ENCODE measurements around the gene RAB40A. TPM values are rescaled to one million over a fixed set of nuclear protein-coding genes. Genes with fewer than 3 reads are reported as not detected.
A peak's percentile ranks its signal among the peaks of the same experiment; 100 is the strongest.
"Not testable (repeated sequence)": the region's sequence is repeated elsewhere in the genome, so short reads cannot be mapped to it uniquely, and the experiment has no call there.

Gene RAB40A
- total RNA-seq, 1 donor from 2014 or later = 1.5 TPM

- DNase-seq (ENCODE audit: low spot score in 2 of 2); H3K27me3 ChIP-seq; H3K4me1 ChIP-seq; H3K4me3 ChIP-seq; H3K36me3 ChIP-seq; intact Hi-C loops (cut with DNase I); H3K27ac ChIP-seq; H3K9me3 ChIP-seq: not testable (repeated sequence)
- TF ChIP-seq CTCF (IDR thresholded peaks at IDR 0.05) = peak in 2 of 3 experiments; percentile 24 to 42
Measured at GRCh38 chrX:103489733-103490132, 29.6 kb downstream of the RAB40A start.

- no peaks in the 10 kb centered on the region for H3K9me3 ChIP-seq
- H3K27me3 ChIP-seq = no peaks in the 10 kb centered on the region
- H3K36me3 ChIP-seq = no peaks in the 10 kb centered on the region
- no peak for TF ChIP-seq CTCF (IDR thresholded peaks at IDR 0.05)
- H3K27ac ChIP-seq = no peak overlapping the region
- intact Hi-C loops (cut with DNase I) = no loop called here
- H3K4me1 ChIP-seq = no peaks in the 10 kb centered on the region
- no peak overlapping the region for H3K4me3 ChIP-seq
- DNase-seq (ENCODE audit: low spot score in 2 of 2) = no peak
Measured at GRCh38 chrX:103488794-103489193, 30.5 kb downstream of the RAB40A start.

- Histone ChIP-seq H3K36me3 (no peaks in the 10 kb centered on the region), H3K27ac (no peak overlapping the region), H3K4me3 (no peak overlapping the region), H3K27me3 (no peaks in the 10 kb centered on the region), H3K9me3 (no peaks in the 10 kb centered on the region), H3K4me1 (no peaks in the 10 kb centered on the region)
- no peak for DNase-seq (ENCODE audit: low spot score in 2 of 2)
- intact Hi-C loops (cut with DNase I) = no loop called here
- TF ChIP-seq CTCF (IDR thresholded peaks at IDR 0.05) = peak in 2 of 3 experiments; percentile 11 to 43
Measured at GRCh38 chrX:103488332-103488731, 31.0 kb downstream of the RAB40A start.

- H3K9me3 ChIP-seq = no peaks in the 10 kb centered on the region
- TF ChIP-seq CTCF (IDR thresholded peaks at IDR 0.05) = no peak
- H3K27ac ChIP-seq = no peak overlapping the region
- no peak overlapping the region for H3K4me3 ChIP-seq
- no peaks in the 10 kb centered on the region for H3K36me3 ChIP-seq
- H3K4me1 ChIP-seq = no peaks in the 10 kb centered on the region
- H3K27me3 ChIP-seq = no peaks in the 10 kb centered on the region
- no peak for DNase-seq (ENCODE audit: low spot score in 2 of 2)
- intact Hi-C loops (cut with DNase I) = no loop called here
Measured at GRCh38 chrX:103483720-103484119, 35.6 kb downstream of the RAB40A start.

- Histone ChIP-seq H3K4me3 (no peak overlapping the region), H3K36me3 (no peaks in the 10 kb centered on the region), H3K27me3 (no peaks in the 10 kb centered on the region), H3K4me1 (no peaks in the 10 kb centered on the region), H3K27ac (no peak overlapping the region), H3K9me3 (no peaks in the 10 kb centered on the region)
- DNase-seq (ENCODE audit: low spot score in 2 of 2) = no peak
- intact Hi-C loops (cut with DNase I) = no loop called here
- no peak for TF ChIP-seq CTCF (IDR thresholded peaks at IDR 0.05)
Measured at GRCh38 chrX:103480526-103480925, 38.8 kb downstream of the RAB40A start.

- no peaks in the 10 kb centered on the region for H3K27me3 ChIP-seq
- H3K4me3 ChIP-seq = no peak overlapping the region
- DNase-seq (ENCODE audit: low spot score in 2 of 2) = no peak
- no peak overlapping the region for H3K27ac ChIP-seq
- intact Hi-C loops (cut with DNase I) = no loop called here
- no peaks in the 10 kb centered on the region for H3K9me3 ChIP-seq
- no peak for TF ChIP-seq CTCF (IDR thresholded peaks at IDR 0.05)
- no peaks in the 10 kb centered on the region for H3K4me1 ChIP-seq
- no peaks in the 10 kb centered on the region for H3K36me3 ChIP-seq
Measured at GRCh38 chrX:103477496-103477895, 41.8 kb downstream of the RAB40A start.
